ENCODE measurements around the gene SMAD6. TPM values are rescaled to one million over a fixed set of nuclear protein-coding genes. Genes with fewer than 3 reads are reported as not detected.

Gene SMAD6
- total RNA-seq = 8.7 and 8.9 TPM in 2 replicates
- 1.2 and 2.1 TPM in 2 replicates for polyA plus RNA-seq
- polyA plus RNA-seq (2012) = 2.8 and 5.5 TPM in 2 replicates
- 2.2 and 7.6 TPM in 2 replicates for polyA minus RNA-seq (ENCODE audit: low replicate concordance)

DNA sequence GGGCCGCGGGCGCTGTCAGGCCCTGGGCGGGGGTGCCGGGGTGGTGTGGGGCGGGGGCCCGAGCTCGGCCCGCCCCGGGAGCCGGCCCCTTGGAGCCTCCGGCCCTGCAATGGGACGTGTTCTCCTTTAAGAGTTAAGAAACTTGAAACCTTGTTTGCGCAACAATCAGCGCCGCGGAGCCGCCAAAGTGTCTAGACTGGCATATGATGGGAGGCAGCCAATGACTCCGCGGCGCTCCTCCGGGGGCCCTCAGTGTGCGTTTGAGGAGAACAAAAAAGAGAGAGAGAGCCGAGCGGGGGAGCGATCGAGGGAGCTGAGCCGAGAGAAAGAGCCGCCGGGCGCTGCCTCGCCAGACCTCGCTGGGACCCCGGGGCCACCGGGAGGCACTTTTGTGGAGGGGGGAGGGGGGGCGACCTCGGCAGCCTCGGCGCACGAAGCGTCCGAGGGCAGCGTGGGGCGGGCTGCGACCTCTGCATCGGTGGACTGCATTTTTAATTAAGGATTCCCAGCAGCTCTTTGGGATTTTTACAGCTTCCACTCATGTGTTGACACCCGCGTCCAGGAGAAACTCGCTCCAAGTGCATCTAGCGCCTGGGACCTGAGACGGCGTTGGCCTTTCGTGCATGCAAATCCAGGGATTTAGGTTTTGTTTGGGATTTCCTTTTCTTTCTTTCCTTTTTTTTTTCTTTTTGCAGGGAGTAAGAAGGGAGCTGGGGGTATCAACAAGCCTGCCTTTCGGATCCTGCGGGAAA lies at the start of gene SMAD6:
TSS of gene SMAD6 (plus strand) at position 202 of the 752 bp plus-strand sequence. CDS start 1,023 bp downstream, outside the sequence.
- H3K9me3 ChIP-seq (ENCODE audit: control insufficient read depth, insufficient read depth, low read depth, low read length) = no peaks in the 10 kb centered on the region
- peak within 1 kb of the TSS; percentile 88 for H3K4me2 ChIP-seq (ENCODE audit: extremely low read depth, insufficient read depth, low read length)
- peaks cover 15% of the 10 kb centered on the region for H3K4me1 ChIP-seq (ENCODE audit: control insufficient read depth, extremely low read depth, insufficient read depth, low read length)
- peaks cover 2% of the 10 kb centered on the region for H3K36me3 ChIP-seq (ENCODE audit: control insufficient read depth, insufficient read depth, low read length)
- no peaks in the 10 kb centered on the region for H4K20me1 ChIP-seq (ENCODE audit: control insufficient read depth, extremely low read depth, insufficient read depth, low read length)
- DNase-seq (ENCODE audit: low read depth in 2 of 2) = peak; percentile 99
- TF ChIP-seq, protein P1, sequence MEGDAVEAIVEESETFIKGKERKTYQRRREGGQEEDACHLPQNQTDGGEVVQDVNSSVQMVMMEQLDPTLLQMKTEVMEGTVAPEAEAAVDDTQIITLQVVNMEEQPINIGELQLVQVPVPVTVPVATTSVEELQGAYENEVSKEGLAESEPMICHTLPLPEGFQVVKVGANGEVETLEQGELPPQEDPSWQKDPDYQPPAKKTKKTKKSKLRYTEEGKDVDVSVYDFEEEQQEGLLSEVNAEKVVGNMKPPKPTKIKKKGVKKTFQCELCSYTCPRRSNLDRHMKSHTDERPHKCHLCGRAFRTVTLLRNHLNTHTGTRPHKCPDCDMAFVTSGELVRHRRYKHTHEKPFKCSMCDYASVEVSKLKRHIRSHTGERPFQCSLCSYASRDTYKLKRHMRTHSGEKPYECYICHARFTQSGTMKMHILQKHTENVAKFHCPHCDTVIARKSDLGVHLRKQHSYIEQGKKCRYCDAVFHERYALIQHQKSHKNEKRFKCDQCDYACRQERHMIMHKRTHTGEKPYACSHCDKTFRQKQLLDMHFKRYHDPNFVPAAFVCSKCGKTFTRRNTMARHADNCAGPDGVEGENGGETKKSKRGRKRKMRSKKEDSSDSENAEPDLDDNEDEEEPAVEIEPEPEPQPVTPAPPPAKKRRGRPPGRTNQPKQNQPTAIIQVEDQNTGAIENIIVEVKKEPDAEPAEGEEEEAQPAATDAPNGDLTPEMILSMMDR (conservative IDR thresholded peaks at IDR 0.05 in 1 of 2, IDR thresholded peaks at IDR 0.05 in 1 of 2; ENCODE audit: low read depth in 1 of 2, low read length in 2 of 2) = no peak
- TF ChIP-seq EZH2 (IDR thresholded peaks at IDR 0.05; ENCODE audit: low read length, missing control alignments) = no peak
- peak within 1 kb of the TSS; percentile 60 for H2AFZ ChIP-seq (ENCODE audit: low read length)
- H3K4me3 ChIP-seq (replicated peaks in 1 of 4; ENCODE audit: control extremely low read depth in 1 of 4, insufficient read depth in 1 of 4, low read depth in 3 of 4, low read length in 4 of 4) = peak within 1 kb of the TSS; percentile 65 to 90 (median 86)
- no peaks in the 10 kb centered on the region for H3K27me3 ChIP-seq (ENCODE audit: control insufficient read depth, insufficient read depth, low read length)
- H3K9ac ChIP-seq (ENCODE audit: insufficient read depth, low read length) = peak within 1 kb of the TSS; percentile 72
- H3K79me2 ChIP-seq (ENCODE audit: control insufficient read depth, insufficient read depth, low read length) = peaks cover 41% of the 10 kb centered on the region
- peak within 1 kb of the TSS; percentile 75 for H3K27ac ChIP-seq (ENCODE audit: insufficient read depth, low read length)

DNA sequence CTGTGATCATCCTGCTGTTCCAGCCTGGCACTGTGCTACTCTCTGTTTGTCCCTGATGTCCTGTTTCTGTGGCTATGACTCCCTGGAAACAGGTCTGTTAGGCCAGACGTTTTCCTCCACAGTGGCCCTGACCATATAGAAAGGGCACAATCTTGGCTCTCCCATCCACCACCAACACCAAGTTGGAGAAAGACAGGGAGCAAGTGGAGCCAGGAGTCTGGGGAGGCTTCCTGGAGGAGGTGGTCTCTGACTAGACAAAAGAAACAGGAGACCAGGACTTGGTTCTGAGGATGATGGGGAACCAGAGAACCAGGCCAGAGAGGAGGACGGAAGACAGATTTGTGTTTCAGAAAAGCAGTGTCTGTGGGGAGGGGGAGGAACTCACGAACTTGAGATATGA lies 49.2 kb upstream of the SMAD6 start:
- H4K20me1 ChIP-seq (ENCODE audit: control insufficient read depth, extremely low read depth, insufficient read depth, low read length) = no peaks in the 10 kb centered on the region
- H3K4me3 ChIP-seq (replicated peaks in 1 of 4; ENCODE audit: control extremely low read depth in 1 of 4, insufficient read depth in 1 of 4, low read depth in 3 of 4, low read length in 4 of 4) = no peak overlapping the region
- no peaks in the 10 kb centered on the region for H3K27me3 ChIP-seq (ENCODE audit: control insufficient read depth, insufficient read depth, low read length)
- H3K79me2 ChIP-seq (ENCODE audit: control insufficient read depth, insufficient read depth, low read length) = no peaks in the 10 kb centered on the region
- H2AFZ ChIP-seq (ENCODE audit: low read length) = no peak overlapping the region
- TF ChIP-seq, protein P1 (conservative IDR thresholded peaks at IDR 0.05 in 1 of 2, IDR thresholded peaks at IDR 0.05 in 1 of 2; ENCODE audit: low read depth in 1 of 2, low read length in 2 of 2) = no peak
- TF ChIP-seq EZH2 (IDR thresholded peaks at IDR 0.05; ENCODE audit: low read length, missing control alignments) = no peak
- no peaks in the 10 kb centered on the region for H3K36me3 ChIP-seq (ENCODE audit: control insufficient read depth, insufficient read depth, low read length)
- H3K9ac ChIP-seq (ENCODE audit: insufficient read depth, low read length) = no peak overlapping the region
- H3K4me2 ChIP-seq (ENCODE audit: extremely low read depth, insufficient read depth, low read length) = no peak overlapping the region
- peaks cover 7% of the 10 kb centered on the region for H3K4me1 ChIP-seq (ENCODE audit: control insufficient read depth, extremely low read depth, insufficient read depth, low read length)
- no peaks in the 10 kb centered on the region for H3K9me3 ChIP-seq (ENCODE audit: control insufficient read depth, insufficient read depth, low read depth, low read length)
- no peak for DNase-seq (ENCODE audit: low read depth in 2 of 2)
- no peak overlapping the region for H3K27ac ChIP-seq (ENCODE audit: insufficient read depth, low read length)

DNA sequence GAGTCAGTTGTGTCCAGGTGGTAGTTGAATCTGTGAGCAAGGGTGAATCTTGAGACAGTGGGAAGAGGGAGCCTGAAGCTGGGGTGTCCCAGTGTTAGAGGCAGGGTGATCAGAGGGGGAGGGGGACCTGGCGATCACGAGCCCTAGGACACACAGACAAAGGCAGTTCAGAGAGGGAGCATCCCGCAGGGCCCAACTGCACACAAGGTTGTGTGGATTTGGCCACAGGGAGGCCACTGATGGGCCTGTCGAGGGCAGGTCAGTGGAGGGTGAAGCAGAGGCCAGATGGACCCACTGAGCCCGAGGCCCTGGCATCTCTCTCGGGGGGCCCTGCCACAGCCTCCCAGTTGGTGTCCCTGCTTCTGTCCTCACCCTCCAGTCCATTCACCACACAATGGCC lies 48.6 kb upstream of the SMAD6 start:
- Histone ChIP-seq H2AFZ (ENCODE audit: low read length) (no peak overlapping the region), H3K4me2 (ENCODE audit: extremely low read depth, insufficient read depth, low read length) (no peak overlapping the region)

More for the DNA sequence above, 48.6 kb upstream of the SMAD6 start:
- H4K20me1 ChIP-seq (ENCODE audit: control insufficient read depth, extremely low read depth, insufficient read depth, low read length) = no peaks in the 10 kb centered on the region
- H3K36me3 ChIP-seq (ENCODE audit: control insufficient read depth, insufficient read depth, low read length) = no peaks in the 10 kb centered on the region
- H3K9me3 ChIP-seq (ENCODE audit: control insufficient read depth, insufficient read depth, low read depth, low read length) = no peaks in the 10 kb centered on the region
- TF ChIP-seq, protein P1 (conservative IDR thresholded peaks at IDR 0.05 in 1 of 2, IDR thresholded peaks at IDR 0.05 in 1 of 2; ENCODE audit: low read depth in 1 of 2, low read length in 2 of 2) = no peak
- no peak for TF ChIP-seq EZH2 (IDR thresholded peaks at IDR 0.05; ENCODE audit: low read length, missing control alignments)
- DNase-seq (ENCODE audit: low read depth in 2 of 2) = no peak
- no peak overlapping the region for H3K27ac ChIP-seq (ENCODE audit: insufficient read depth, low read length)
- H3K4me3 ChIP-seq (replicated peaks in 1 of 4; ENCODE audit: control extremely low read depth in 1 of 4, insufficient read depth in 1 of 4, low read depth in 3 of 4, low read length in 4 of 4) = no peak overlapping the region
- peaks cover 7% of the 10 kb centered on the region for H3K4me1 ChIP-seq (ENCODE audit: control insufficient read depth, extremely low read depth, insufficient read depth, low read length)
- H3K9ac ChIP-seq (ENCODE audit: insufficient read depth, low read length) = no peak overlapping the region
- no peaks in the 10 kb centered on the region for H3K27me3 ChIP-seq (ENCODE audit: control insufficient read depth, insufficient read depth, low read length)
- H3K79me2 ChIP-seq (ENCODE audit: control insufficient read depth, insufficient read depth, low read length) = no peaks in the 10 kb centered on the region

Data from fibroblast of lung (primary cell).